ENCODE measurements around the gene UCN.
"Not testable (repeated sequence)": the region's sequence is repeated elsewhere in the genome, so short reads cannot be mapped to it uniquely, and the experiment has no call there.

UCN gene

DNA sequence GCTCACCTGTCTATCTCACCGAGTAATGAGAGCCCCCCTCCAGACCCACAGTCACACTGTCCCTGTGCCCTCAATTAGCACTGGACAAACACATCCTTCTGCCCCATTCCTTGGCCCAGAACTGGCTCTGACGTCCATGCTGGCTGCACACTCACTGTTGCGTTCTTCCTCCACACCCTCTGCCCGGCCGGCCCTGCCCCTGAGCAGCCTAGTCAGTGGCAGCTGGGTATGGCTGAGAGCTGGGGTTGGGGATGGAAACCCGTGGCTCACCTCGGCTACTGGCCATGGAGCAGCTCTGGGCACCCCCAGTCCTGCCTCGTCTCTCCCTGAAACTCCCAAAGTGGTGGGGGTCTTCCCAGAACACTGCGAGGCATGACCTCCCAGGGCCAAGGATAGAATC is 6.5 kb upstream of the UCN start:
- no peak for DNase-seq (ENCODE audit: low read depth)

DNA sequence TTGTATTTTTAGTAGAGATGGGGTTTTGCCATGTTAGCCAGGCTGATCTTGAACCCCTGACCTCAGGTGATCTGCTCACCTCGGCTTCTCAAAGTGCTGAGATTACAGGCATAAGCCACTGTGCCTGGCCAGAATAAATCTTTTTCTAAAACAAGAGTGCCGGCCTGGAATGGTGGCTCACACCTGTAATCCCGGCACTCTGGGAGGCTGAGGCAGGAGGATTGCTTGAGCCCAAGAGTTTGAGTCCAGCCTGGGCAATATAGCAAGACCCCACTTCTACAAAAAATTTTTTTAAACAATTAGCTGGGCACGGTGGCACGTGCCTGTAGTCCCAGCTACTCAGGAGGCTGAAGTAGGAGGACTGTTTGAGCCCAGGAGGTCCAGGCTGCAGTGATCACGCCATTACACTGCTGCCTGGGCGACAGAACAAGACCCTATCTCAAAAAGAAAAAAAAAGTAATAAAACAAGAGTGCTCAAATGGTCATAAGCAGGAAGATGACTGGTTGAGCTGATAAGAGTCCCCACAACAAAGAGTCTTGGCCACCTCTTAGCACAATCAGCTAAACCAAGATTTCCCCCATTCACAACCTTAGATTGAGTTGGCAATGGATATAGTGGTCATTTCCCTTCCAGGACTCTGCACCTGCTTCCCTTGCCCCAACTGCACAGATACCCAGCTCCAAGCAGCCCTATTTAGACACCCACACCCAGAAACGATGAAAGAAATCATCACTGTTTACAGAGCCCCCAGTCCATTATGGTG is 5.8 kb upstream of the UCN start:
- no peak for DNase-seq (ENCODE audit: low read depth)

DNA sequence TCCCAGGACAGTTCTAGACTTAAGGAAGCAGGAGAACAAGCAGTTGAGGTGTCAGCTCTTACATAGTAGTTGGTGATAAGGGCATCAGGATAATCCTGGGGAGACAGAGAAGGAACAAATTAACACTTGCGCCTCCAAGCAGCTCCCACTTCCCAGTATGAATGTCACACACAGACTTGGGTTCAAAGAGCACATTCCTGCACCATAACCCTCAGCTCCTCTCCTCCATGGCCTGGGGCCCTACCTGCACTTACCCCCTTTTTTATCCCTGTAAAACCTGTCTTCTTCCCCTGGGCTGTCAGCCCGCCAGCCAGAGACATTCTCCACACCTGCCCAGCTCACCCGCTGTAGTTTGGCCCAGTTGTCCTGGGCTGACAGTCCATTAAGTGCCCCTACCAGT is 3.9 kb upstream of the UCN start:
- DNase-seq (ENCODE audit: low read depth), result no peak

DNA sequence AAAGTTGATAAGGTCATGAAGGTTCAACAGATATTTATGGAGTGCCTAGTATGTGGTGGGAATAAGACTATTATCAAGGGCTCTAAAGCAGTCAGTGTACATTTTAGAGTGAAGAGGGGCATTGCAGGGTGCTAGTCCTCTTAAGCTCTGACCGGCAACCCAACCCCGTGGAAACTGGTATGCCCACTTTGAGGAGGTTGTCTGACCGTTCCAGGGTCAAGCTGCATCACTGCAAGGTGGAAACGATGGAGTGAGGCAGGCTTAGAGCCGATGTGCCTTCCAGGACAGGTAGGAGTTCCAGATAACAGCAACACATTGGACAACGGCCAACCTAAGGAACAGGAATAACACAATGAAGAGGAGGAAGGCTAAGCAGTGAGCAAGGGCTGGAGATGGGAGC is 1.4 kb upstream of the UCN start:
- no peak for DNase-seq (ENCODE audit: low read depth)

DNA sequence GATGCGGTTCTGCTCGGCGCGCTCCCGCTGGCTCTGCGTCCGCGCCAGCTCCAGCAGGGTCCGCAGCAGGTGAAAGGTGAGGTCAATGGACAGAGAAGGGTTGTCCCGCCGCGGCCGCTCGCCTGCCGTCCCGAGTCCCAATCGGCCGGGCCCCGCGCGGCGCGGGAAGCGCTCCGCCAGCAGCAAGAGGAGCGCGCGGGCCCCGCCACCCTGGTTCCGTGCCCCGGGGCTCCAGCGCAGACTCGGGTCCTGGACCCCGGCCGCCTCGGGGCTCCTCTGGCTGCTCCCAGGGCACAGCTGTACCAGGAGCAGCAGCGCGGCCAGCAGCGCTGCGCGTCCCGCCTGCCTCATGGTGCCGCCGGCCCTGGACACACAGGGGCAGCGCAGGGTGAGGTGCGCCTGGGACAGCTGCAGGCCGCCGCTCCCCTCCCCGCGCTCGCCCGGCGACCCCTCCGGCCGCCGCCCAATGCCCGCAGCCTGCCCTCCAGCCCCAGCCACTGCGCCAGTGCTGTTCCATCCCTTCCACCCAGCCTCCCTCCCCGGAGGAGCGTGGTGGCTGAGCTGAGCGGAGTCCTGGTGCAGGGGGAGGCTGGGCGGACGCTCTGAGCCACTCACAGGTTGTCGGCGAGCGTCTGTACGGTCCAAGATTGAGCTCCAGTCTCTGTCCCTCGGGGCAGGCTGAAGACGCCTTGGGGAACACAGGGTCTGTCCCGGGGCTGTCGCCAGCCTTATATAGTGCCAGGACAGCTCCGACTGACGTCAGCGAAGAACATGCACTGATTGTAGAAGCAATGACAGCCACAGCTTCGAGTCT is 493 bp downstream of the UCN start:
- DNase-seq (ENCODE audit: low read depth), result no peak

DNA sequence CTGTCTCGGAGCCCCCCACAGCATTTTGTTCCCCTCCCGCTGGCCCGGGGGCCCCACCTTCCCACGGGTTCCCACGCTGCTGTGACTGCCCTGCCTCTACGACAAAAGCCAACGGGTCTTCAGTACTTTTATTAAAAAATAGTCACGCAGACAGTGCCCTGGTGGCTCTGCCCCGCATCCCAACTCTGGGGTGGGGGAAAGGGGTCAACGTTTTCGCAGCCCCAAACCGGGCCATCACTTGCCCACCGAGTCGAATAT is 1.0 kb downstream of the UCN start:
- DNase-seq (ENCODE audit: low read depth), result no peak

DNA sequence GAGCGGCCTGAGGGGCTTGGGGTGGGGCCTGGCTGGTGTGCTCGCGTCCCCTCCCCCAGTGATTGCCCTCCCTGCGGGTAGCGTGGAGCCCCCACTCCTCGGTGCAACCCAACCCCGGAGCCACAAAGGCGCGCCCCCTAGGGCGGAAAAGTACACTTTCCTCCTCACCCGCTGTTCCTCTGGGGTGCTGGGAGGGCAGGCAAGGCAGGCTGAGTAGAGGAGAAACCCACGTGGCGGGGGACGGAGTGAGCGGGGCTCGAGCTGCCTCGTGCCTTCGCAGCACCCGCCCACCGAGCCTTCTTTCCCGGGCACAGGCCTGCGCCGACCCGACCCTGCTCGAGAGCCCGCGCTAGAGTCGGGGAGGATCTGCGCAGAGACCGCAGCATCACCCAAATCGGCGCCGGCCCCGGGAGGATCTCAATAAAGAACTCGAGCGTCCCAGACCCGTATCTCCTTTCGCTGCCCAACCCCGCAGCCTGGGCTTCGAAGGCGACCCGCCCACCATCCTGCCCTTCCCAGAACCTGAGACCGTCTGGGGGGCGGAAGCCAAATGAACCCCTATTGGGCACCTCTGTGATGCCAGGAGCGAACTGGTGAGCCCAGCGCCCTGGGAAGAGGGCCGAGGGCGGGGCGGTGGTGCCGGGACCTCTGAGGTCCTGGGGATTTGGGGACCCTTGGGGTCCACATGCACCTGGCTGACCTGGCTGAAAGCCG is 1.5 kb downstream of the UCN start:
- DNase-seq (ENCODE audit: low read depth), result no peak

DNA sequence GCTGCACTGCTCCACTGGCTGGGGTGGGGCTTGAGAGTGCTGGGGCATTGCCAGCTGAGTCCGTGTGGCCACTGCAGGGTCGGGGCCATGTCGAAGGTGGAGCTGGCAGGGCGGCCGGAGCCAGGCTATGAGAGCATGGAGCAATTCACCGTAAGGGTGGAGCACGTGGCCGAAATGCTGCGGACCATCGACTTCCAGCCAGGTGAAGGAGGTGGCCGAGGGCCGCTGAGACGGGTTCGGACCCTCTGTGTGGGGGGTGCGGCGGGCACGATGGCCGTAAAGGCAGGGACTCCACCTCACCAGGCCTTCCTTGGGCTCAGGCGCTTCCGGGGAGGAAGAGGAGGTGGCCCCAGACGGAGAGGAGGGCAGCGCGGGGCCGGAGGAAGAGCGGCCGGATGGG is 2.1 kb downstream of the UCN start:
- DNase-seq (ENCODE audit: low read depth), result no peak

DNA sequence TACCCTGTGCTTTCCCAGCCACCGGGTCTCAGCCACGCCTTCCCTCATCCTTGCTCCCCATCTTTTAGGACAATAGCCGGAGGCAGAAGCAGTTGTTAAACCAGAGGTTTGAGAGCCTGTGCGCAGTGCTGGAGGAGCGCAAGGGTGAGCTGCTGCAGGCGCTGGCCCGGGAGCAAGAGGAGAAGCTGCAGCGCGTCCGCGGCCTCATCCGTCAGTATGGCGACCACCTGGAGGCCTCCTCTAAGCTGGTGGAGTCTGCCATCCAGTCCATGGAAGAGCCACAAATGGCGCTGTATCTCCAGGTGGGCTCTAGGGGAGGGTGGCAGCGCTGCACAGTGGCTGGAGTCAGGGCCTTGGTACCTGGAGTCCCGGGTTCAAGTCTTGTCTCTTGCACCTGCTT is 2.7 kb downstream of the UCN start:
- no peak for DNase-seq (ENCODE audit: low read depth)

DNA sequence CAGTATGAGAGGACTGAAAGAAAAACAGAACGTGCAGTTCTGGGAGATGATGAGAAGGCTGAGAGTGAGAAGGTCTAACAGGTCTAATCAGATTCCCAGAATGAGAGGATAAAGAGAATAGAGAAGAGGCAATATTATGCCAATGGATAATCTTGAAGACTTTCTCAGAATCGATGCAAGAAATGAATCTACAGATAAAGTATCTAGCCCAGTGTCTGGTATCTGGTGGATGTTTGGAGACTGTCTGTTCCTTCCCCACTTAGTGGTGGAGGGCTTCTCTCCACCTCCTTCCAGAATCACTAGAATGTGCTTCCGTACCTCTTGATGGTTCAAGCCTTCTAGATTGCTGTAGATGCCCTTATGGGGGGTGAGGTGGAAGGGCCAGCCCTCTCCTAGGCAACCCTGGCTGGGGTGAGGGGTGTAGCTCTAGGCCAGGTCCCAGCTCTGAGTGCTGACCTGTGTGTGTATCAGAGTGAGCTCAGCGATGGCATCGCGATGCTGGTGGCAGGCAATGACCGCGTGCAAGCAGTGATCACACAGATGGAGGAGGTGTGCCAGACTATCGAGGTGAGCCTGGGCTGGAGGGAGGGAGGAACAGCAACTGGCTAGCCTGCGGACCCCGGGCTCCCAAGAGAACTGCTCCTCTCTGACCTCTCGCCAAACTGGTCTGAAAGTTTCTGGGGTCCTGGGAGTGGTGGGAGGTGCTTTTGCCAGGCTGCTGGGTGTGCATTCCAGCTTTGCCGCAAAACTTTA is 3.6 kb downstream of the UCN start:
- DNase-seq (ENCODE audit: low read depth), result no peak

DNA sequence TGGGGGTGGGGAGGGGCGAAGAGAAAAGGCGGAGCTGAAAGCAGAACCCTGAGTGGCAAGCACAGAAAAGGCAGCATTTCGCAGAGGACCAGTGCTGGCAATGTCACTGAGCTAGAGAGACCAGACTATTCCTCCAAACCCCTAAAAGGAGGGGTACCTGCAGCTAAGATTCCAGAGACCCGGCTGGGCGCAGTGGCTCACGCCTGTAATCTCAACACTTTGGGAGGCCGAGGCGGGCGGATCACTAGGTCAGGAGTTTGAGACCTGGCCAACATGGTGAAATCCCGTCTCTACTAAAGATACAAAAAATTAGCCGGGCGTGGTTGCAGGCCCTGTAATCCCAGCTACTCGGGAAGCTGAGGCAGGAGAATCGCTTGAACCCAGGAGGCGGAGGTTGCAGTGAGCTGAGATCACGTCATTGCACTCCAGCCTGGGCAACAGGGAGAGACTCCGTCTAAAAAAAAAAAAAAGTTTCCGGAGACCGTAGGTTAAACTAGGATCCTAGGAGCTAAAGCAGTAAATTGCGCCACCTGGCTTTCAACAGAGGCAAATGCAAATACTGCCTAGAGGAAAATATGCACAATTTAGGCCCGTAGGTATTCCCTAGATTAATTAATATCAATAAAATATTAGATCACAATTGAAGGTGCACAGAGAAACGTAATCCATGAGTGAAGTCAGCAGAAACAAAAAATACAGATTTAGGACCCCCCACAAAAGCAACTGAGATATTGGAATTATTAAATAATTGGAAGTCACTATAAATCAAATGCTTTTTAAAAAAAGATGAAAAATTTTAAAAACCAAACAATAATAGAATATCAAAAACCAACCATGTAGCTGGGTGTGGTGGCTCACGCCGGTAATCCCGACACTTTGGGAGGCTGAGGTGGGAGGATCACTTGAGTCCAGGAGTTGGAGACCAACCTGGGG is 4.9 kb downstream of the UCN start:
- no peak for DNase-seq (ENCODE audit: low read depth)

DNA sequence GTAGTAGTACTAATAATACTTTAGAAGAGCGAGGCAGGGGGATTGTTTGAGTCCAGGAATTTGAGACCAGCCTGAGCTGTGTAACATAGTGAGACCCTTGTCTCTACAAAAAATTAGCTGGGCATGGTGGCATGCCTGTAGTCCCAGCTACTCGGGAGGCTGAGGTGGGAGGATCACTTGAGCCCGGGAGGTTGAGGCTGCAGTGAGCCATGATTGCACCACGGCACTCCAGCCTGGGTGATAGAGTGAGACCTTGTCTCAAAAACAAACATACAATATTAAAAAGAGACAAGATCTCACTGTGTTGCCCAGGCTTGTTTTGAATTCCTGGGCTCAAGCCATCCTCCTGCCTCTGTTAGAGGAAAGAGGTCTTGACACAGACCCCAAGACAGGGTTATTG is 7.6 kb downstream of the UCN start:
- not testable (repeated sequence) for DNase-seq (ENCODE audit: low read depth)

DNA sequence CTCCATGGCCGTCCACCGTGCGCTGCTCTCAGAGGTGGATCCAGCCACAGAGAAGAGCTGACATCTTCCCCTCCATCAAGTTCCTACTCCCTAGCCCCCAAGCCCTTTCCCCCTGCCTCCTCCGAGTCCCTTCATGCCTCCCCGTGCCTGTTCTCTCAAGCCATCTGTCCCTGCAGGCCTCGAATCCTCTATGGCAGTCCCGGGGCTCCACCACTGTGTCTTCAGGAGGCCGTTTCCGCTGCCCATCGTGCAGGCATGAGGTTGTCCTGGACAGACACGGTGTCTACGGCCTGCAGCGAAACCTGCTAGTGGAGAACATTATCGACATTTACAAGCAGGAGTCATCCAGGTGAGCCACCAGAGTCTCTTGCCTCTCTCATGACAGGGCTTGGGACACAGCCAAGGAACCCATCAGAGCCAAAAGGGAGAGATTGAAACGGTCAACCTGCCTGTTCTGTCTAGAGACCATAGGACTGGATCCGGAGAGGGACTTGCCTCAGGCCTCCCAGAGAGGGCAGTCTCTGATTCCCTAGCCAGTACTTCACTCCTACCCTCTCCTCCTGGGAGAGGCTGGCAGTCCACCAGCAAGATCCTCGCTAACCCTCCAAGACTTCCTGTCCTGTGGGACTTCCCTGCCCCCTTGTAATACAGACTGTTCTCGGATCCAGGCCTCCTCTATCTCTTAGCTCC is 9.7 kb downstream of the UCN start:
- DNase-seq (ENCODE audit: low read depth), result no peak

DNA sequence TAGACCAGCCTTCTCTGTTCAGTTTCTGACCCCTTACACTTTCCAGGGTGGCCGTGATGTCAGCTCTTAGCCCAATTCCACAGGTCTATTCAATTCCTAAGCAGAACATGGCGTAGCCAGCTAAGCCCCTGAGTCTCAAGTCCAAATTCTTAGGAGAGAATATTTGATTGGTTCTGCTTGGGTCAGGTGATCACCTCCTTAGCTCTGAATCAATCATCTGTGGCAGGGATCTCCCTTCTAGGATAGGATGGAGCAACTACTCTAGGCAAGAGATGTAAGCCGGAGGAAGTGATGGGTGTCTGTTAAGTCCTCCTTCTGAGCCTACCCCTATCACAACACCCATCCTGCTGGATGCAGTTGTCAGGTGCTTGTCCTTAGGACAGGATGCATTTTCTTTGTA is 11.1 kb downstream of the UCN start:
- no peak for DNase-seq (ENCODE audit: low read depth)

DNA sequence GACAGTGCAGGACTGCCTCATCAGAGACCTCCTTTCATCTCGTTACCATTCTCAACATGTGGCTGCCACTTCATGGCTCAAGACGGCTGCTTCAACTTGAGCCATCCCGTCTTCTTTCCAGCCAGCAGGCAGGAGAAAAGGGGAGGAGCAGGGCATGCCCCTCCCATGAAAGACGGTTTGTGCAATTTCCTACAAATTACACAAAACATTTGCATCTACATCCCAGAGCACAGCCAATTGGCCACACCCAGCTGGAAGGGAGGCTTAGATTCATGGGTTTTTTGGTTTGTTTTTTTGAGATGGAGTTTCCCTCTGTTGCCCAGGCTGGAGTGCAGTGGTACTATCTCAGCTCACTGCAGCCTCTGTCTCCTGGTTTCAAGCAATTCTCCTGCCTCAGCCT is 11.8 kb downstream of the UCN start:
- no peak for DNase-seq (ENCODE audit: low read depth)

DNA sequence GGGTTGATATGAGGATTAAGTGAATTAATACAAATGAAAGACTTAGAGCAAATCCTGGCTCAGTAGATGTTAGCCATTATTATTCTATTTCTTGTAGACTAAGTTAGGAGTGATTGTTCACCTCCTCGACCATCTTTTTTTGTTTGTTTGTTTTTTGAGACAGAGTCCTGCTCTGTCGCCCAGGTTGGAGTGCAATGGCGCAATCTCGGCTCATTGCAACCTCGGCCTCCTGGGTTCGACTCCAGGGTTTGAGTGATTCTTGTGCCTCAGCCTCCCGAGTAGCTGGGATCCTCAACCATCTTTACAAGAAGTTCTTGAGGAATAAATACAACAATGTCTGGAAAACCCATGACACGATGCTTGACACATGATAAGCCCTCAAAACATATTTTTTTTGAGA is 13.3 kb downstream of the UCN start:
- no peak for DNase-seq (ENCODE audit: low read depth)

DNA sequence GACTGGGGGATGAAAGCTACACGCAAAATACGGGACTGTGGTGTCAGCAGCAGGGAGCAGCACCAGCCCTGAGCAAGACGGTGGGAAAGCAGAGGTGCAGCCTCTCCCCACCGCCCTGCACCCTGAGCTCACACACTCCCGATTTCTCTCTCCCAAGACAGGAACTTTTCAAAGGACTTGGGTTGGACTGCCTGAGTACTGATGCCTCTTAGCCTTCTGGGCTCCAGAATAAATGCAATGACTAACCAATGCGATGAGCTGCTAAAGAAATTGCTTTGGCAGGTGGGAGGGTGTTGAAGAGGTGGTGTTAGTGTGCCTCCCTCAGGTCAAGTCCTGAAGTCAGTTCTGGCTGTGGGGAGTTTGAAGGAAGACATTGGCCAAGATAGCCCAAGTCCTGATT is 16.4 kb downstream of the UCN start:
- no peak for DNase-seq (ENCODE audit: low read depth)

DNA sequence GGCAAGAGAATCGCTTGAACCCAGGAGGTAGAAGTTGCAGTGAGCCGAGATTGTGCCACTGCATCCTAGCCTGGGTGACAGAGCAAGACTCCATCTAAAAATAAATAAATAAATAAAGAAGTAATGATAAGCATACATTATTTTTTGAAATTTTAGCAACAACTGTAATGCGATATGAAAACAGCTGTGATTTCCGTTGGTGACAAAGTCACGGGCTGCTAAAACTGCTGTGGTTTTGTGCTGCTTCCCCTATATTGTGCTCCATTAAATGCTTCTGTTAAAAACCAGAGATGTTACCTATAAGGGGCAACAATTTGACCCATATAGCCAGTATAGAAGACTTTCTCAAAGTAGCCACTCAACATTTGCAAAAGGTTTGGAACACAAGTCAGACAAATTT is 17.7 kb downstream of the UCN start:
- no peak for DNase-seq (ENCODE audit: low read depth)

DNA sequence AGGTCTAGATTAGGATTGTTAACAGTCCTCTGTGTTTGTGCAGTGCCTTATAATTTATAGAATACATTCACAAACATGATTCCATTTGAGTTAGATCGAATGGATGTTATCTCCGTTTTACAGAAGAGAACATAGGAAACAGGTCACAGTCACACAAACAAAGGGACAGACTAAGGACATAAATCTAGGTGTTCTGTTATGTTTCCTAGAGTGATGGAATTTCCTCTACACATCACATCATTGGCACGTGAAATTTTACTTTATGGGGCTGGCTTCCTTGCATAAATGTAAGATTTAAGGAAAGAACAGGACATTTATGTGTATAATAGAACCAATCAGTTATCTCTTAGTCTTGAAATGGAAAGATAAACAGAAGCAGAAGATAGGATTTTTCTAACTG is 19.6 kb downstream of the UCN start:
- no peak for DNase-seq (ENCODE audit: low read depth)

DNA sequence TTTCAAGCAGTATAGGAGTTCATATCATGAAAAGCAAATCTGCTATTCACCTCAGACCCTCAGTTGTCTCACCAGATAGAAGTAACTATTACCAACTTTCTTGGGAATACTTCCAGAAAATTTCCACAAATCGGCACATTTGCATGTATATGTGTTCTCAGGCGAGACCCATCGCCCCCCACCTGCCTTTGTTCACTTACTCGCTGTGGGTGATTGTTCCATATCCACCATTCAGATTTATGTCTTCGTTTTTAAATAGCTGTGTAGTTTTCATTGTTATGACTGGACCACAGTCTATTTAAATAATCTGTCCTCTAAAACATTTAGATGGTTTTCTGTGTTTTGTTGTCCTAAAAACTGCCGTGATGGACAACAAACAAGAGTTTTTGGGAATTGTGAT is 22.8 kb downstream of the UCN start:
- no peak for DNase-seq (ENCODE audit: low read depth)

DNA sequence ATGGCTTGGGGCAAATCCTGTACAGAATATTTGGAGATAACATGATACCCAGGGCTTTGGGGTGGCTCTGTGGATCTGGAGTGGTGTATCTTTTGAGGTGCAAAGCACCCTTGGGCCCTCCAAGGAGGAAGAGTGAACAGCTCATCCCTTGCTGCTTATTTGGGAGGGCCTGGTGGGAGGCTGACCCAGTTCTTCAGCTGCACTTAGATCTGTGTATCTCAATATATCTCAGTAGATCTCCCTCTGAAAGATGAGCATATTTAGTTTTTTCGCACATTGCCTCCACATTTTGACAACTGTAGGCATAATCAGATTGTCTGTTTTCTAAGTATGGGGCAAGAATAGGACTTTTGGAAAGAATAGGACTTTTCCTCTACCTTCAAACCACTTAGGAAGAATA is 23.2 kb downstream of the UCN start:
- DNase-seq (ENCODE audit: low read depth), result no peak

Measured in stimulated activated CD8-positive, alpha-beta memory T cell treated with anti-CD3 and anti-CD28 coated beads, Interleukin-15, amount 100 ng/mL, for 24 hours (primary cell).